NCI-H69 (cell line): ENCODE results near the gene C1orf216.
"Not testable (repeated sequence)": the region's sequence is repeated elsewhere in the genome, so short reads cannot be mapped to it uniquely, and the experiment has no call there.

ENCODE experiments used
- DNase-seq: peaks from one replicate; lab custom pipeline; 2025; lab: John Stamatoyannopoulos, UW

Gene C1orf216

GRCh38 chr1:35718492-35719336 is at the start of gene C1orf216:
TSS of gene C1orf216 (minus strand) at chr1:35718884. CDS start at chr1:35716321, 2,563 bp downstream.
- DNase-seq, result peak; percentile 60

- DNase-seq, result no peak
Observed at GRCh38 chr1:35764283-35764682, 45.6 kb upstream of the C1orf216 start.

GRCh38 chr1:35763201-35763600 is 44.5 kb upstream of the C1orf216 start:
- no peak for DNase-seq

- DNase-seq, result no peak
Observed at GRCh38 chr1:35762141-35762540, 43.5 kb upstream of the C1orf216 start.

GRCh38 chr1:35756064-35756463 is 37.4 kb upstream of the C1orf216 start:
- DNase-seq, result no peak

- no peak for DNase-seq
Observed at GRCh38 chr1:35753626-35754260, 35.1 kb upstream of the C1orf216 start.

- DNase-seq, result no peak
Observed at GRCh38 chr1:35748326-35748725, 29.6 kb upstream of the C1orf216 start.

GRCh38 chr1:35745124-35745730 is 26.5 kb upstream of the C1orf216 start:
- no peak for DNase-seq

GRCh38 chr1:35737120-35737519 is 18.4 kb upstream of the C1orf216 start:
- DNase-seq, result no peak

- no peak for DNase-seq
Observed at GRCh38 chr1:35727434-35728040, 8.9 kb upstream of the C1orf216 start.

- peak; percentile 47 for DNase-seq
Observed at GRCh38 chr1:35726450-35727433, 8.1 kb upstream of the C1orf216 start.

- DNase-seq, result no peak
Observed at GRCh38 chr1:35725596-35725995, 6.9 kb upstream of the C1orf216 start.

GRCh38 chr1:35717911-35718476 is 690 bp downstream of the C1orf216 start:
- DNase-seq, result no peak

- DNase-seq, result peak; percentile 71
Observed at GRCh38 chr1:35715568-35716002, 3.1 kb downstream of the C1orf216 start.

GRCh38 chr1:35714921-35715567 is 3.6 kb downstream of the C1orf216 start:
- peak; percentile 5 for DNase-seq

- not testable (repeated sequence) for DNase-seq
Observed at GRCh38 chr1:35711098-35711497, 7.6 kb downstream of the C1orf216 start.

GRCh38 chr1:35708952-35709351 is 9.7 kb downstream of the C1orf216 start:
- DNase-seq, result no peak

- peak; percentile 65 for DNase-seq
Observed at GRCh38 chr1:35708441-35708921, 10.2 kb downstream of the C1orf216 start.

- peak; percentile 76 for DNase-seq
Observed at GRCh38 chr1:35707601-35708440, 10.9 kb downstream of the C1orf216 start.
